IgD-negative memory B cell (primary cell): Measurements from ENCODE around the gene ALPP. TPM values are rescaled to one million over a fixed set of nuclear protein-coding genes. Genes with fewer than 3 reads are reported as not detected.
"Not testable (repeated sequence)": the region's sequence is repeated elsewhere in the genome, so short reads cannot be mapped to it uniquely, and the experiment has no call there.

Experiments used
- H3K27ac Mint-ChIP-seq, 3 donors: one replicate each; pipeline ENCODE4 v1.8.0; 2020 to 2022; ENCODE audit warnings: mild to moderate bottlenecking in 3 of 3, mixed read lengths in 3 of 3, moderate library complexity in 1 of 3
- H3K27me3 Mint-ChIP-seq: one replicate; pipeline ENCODE4 v1.8.0; 2021; ENCODE audit warnings: mixed read lengths
- H3K36me3 Mint-ChIP-seq: one replicate; pipeline ENCODE4 v1.8.0; 2020; ENCODE audit warnings: mild to moderate bottlenecking, mixed read lengths
- H3K4me1 Mint-ChIP-seq, 3 donors: one replicate each; pipeline ENCODE4 v1.8.0; 2020 to 2022; ENCODE audit warnings: mixed read lengths in 3 of 3, mild to moderate bottlenecking in 1 of 3
- H3K4me3 Mint-ChIP-seq, 4 donors: one replicate each; pipeline ENCODE4 v1.8.0; 2020 to 2022; ENCODE audit warnings: mild to moderate bottlenecking in 4 of 4, mixed read lengths in 4 of 4, moderate library complexity in 3 of 4
- H3K9me3 Mint-ChIP-seq, 3 donors: one replicate each; pipeline ENCODE4 v1.8.0; 2020 to 2021; ENCODE audit warnings: mixed read lengths in 3 of 3, mild to moderate bottlenecking in 1 of 3
- polyA plus RNA-seq: library from polyadenylated mRNA; unstranded; fragments of 300-500 nt; fragmentation: Illumina TruSeq; gene quantifications from one replicate; pipeline ENCODE4 v1.2.3, GENCODE V29; 2021

Gene ALPP
- polyA plus RNA-seq, 1 donor from 2014 or later: not detected

GRCh38 chr2:232366461-232366860 lies 12.1 kb upstream of the ALPP start:
- H3K36me3 Mint-ChIP-seq, H3K4me3 Mint-ChIP-seq, H3K4me1 Mint-ChIP-seq, H3K27me3 Mint-ChIP-seq, H3K27ac Mint-ChIP-seq, H3K9me3 Mint-ChIP-seq: not testable (repeated sequence)

GRCh38 chr2:232367016-232367415 lies 11.5 kb upstream of the ALPP start:
- peaks cover 6% of the 10 kb centered on the region for H3K27me3 Mint-ChIP-seq
- no peaks in the 10 kb centered on the region for H3K36me3 Mint-ChIP-seq

DNA sequence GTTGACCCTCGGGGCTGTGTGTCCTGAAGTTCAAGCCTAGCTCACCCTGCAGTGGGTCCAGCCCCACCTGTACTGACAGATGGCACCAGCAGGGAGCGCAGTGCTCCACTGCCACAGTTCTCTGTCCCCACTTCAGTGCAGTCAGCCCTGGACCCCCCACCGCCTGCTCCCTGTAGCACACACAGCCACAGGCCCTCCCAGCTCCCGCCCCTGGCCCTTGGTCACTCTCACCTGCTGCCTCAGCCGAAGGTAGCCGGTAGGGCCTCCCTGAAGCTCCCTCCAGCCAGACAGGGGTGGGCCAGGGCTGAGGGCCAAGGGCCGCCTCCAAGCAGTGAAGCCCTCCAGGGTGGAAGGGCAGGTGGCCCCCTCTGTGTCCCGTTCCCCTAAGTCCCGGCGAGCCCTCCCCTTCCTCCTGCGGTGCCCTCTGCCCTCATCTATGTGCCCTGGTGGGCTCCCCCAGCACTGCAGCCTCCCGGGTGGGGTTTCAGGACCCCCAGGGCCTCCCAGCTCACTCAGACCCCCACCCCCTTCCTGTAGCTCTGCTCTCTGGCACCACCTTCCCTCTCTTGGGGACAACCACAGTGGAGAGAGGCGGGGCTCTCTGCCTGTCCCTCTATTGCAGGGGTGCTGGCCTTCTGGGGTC lies 10.8 kb upstream of the ALPP start:
- Mint-ChIP-seq H3K36me3 (no peaks in the 10 kb centered on the region), H3K27me3 (peaks cover 6% of the 10 kb centered on the region), H3K4me1 (peaks cover 0 to 5% (median 5%) of the 10 kb centered on the region in 3 donors), H3K9me3 (peaks cover 0 to 2% (median 0%) of the 10 kb centered on the region in 3 donors), H3K27ac (no peak overlapping the region), H3K4me3 (no peak overlapping the region)

More at GRCh38 chr2:232367016-232367415, 11.5 kb upstream of the ALPP start:
- Mint-ChIP-seq H3K9me3 (peaks cover 0 to 2% (median 0%) of the 10 kb centered on the region in 3 donors), H3K4me1 (peaks cover 0 to 5% (median 5%) of the 10 kb centered on the region in 3 donors), H3K4me3 (no peak overlapping the region), H3K27ac (no peak overlapping the region)

- Mint-ChIP-seq H3K4me1 (peaks cover 0 to 5% (median 5%) of the 10 kb centered on the region in 3 donors), H3K9me3 (peaks cover 0 to 2% (median 0%) of the 10 kb centered on the region in 3 donors), H3K36me3 (no peaks in the 10 kb centered on the region), H3K27ac (no peak overlapping the region), H3K4me3 (no peak overlapping the region), H3K27me3 (peaks cover 6% of the 10 kb centered on the region)
Measured at GRCh38 chr2:232368311-232368731, 10.2 kb upstream of the ALPP start.

- Mint-ChIP-seq H3K27me3 (peaks cover 6% of the 10 kb centered on the region), H3K4me3 (no peak overlapping the region), H3K27ac (no peak overlapping the region), H3K4me1 (no peaks in the 10 kb centered on the region), H3K9me3 (peaks cover 0 to 2% (median 0%) of the 10 kb centered on the region in 3 donors), H3K36me3 (no peaks in the 10 kb centered on the region)
Measured at GRCh38 chr2:232369126-232369951, 9.2 kb upstream of the ALPP start.

GRCh38 chr2:232370007-232370406 lies 8.5 kb upstream of the ALPP start:
- H3K4me3 Mint-ChIP-seq, H3K27me3 Mint-ChIP-seq, H3K36me3 Mint-ChIP-seq, H3K9me3 Mint-ChIP-seq, H3K4me1 Mint-ChIP-seq: not testable (repeated sequence)
- H3K27ac Mint-ChIP-seq: peak overlapping the region in 1 of 3 donors; percentile 27

DNA sequence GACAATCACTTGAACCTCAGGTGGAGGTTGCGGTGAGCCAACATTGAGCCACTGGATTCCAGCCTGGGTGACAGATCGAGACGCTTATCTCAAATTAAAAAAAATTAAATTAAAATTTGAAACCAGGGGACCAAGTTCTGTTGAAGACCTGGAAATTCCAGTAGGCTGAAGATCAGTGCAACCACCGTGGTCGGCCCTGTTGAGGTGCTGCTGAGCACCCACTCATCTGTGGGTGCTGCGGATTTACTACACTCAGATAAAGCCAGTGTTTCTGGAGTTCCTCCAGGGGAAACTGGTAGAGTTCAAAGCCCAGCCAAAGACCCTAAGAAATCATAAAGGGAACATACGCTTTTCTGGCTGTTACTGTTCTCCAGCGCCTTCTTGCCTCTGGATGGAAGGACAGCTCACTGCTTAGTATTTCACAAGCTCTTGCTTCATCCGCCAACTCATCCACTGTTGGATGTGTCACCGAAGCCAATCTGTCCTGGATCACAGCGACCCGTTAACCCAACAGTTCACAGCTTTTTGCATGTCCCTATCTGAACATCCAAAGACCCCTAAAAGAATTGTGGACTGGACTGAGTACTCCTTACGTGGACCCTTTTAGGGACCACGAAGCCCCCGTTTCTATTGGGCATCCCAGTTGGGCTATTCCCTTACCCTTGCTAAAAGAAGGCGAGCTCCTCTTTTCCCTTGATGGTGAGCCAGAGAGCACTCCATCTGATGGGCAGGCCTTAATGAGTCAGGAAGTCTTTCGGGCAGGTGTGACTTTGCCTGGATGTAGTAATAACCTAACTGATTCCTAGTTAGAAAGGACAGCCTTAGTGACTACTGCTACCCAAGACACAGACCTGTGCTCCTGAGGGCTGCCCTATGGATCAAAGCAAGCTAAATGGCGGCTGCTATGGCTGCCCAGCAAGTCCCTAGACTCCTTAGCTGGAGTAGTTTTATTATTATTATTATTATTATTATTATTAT lies 6.0 kb upstream of the ALPP start:
- Mint-ChIP-seq H3K9me3 (peaks cover 0 to 2% (median 0%) of the 10 kb centered on the region in 3 donors), H3K27ac (no peak overlapping the region), H3K4me1 (no peaks in the 10 kb centered on the region), H3K36me3 (no peaks in the 10 kb centered on the region), H3K4me3 (no peak overlapping the region), H3K27me3 (peaks cover 5% of the 10 kb centered on the region)

DNA sequence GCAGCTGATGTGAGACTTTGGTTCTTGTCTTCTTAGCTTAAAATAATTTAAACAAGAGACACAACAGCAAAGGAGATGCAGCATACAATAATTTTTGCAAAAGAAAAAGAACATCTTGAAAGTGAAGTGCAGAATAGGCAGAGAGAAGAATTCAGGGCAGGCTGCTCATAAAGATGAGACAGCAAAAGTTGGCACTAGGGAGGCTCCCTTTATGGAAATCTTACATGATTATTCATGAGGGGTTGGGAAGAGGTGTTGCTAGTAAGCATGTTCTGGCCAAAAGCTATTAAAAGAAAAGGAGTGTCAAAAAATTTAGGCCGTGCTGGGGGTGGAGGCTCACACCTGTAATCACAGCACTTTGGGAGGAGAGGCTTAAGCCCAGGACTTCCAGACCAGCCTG lies 4.2 kb upstream of the ALPP start:
- peaks cover 0 to 2% (median 0%) of the 10 kb centered on the region in 3 donors for H3K9me3 Mint-ChIP-seq
- no peak overlapping the region for H3K27ac Mint-ChIP-seq
- peaks cover 11% of the 10 kb centered on the region for H3K27me3 Mint-ChIP-seq
- H3K4me3 Mint-ChIP-seq: no peak overlapping the region
- peaks cover 0 to 2% (median 0%) of the 10 kb centered on the region in 3 donors for H3K4me1 Mint-ChIP-seq
- H3K36me3 Mint-ChIP-seq: no peaks in the 10 kb centered on the region

GRCh38 chr2:232375164-232375563 lies 3.4 kb upstream of the ALPP start:
- Mint-ChIP-seq H3K9me3 (peaks cover 0 to 2% (median 0%) of the 10 kb centered on the region in 3 donors), H3K27me3 (peaks cover 15% of the 10 kb centered on the region), H3K27ac (peak overlapping the region in 1 of 3 donors; percentile 32), H3K4me3 (no peak overlapping the region), H3K36me3 (no peaks in the 10 kb centered on the region), H3K4me1 (peaks cover 0 to 2% (median 0%) of the 10 kb centered on the region in 3 donors)

- Mint-ChIP-seq H3K27me3 (peaks cover 15% of the 10 kb centered on the region), H3K4me3 (no peak overlapping the region), H3K36me3 (no peaks in the 10 kb centered on the region), H3K4me1 (peaks cover 0 to 2% (median 0%) of the 10 kb centered on the region in 3 donors), H3K27ac (no peak overlapping the region), H3K9me3 (peaks cover 0 to 1% (median 0%) of the 10 kb centered on the region in 3 donors)
Measured at GRCh38 chr2:232376260-232376659, 2.3 kb upstream of the ALPP start.

GRCh38 chr2:232376713-232377112 lies 1.8 kb upstream of the ALPP start:
- Mint-ChIP-seq H3K27me3 (peaks cover 15% of the 10 kb centered on the region), H3K4me1 (peaks cover 0 to 2% (median 0%) of the 10 kb centered on the region in 3 donors), H3K9me3 (no peaks in the 10 kb centered on the region), H3K4me3 (no peak overlapping the region), H3K27ac (no peak overlapping the region), H3K36me3 (no peaks in the 10 kb centered on the region)

GRCh38 chr2:232377319-232377718 lies 1.2 kb upstream of the ALPP start:
- H3K9me3 Mint-ChIP-seq: no peaks in the 10 kb centered on the region
- H3K36me3 Mint-ChIP-seq: no peaks in the 10 kb centered on the region
- no peak overlapping the region for H3K27ac Mint-ChIP-seq
- H3K4me3 Mint-ChIP-seq: no peak overlapping the region
- peaks cover 0 to 2% (median 0%) of the 10 kb centered on the region in 3 donors for H3K4me1 Mint-ChIP-seq
- H3K27me3 Mint-ChIP-seq: peaks cover 18% of the 10 kb centered on the region

GRCh38 chr2:232377841-232378734 lies 463 bp upstream of the ALPP start:
- H3K4me1 Mint-ChIP-seq: peaks cover 0 to 2% (median 0%) of the 10 kb centered on the region in 3 donors
- no peaks in the 10 kb centered on the region for H3K9me3 Mint-ChIP-seq
- H3K27ac Mint-ChIP-seq: no peak overlapping the region
- no peak overlapping the region for H3K4me3 Mint-ChIP-seq
- no peaks in the 10 kb centered on the region for H3K36me3 Mint-ChIP-seq
- peaks cover 21% of the 10 kb centered on the region for H3K27me3 Mint-ChIP-seq
